H1 (cell line): Measurements from ENCODE around the gene PSMA5. TPM values are rescaled to one million over a fixed set of nuclear protein-coding genes. Genes with fewer than 3 reads are reported as not detected.

Experiments
- CTCF ChIA-PET: fragments of 300-600 bp; sonication (Branson Sonifier 250); formaldehyde crosslinking; loops from one replicate; lab custom pipeline; 2021; ENCODE audit not compliant: partially characterized antibody; lab: Charles Lee
- POLR2A ChIA-PET: fragments of 300-600 bp; sonication (Branson Sonifier 250); formaldehyde crosslinking; loops from one replicate; lab custom pipeline; 2021; ENCODE audit warnings: inconsistent platforms; ENCODE audit not compliant: partially characterized antibody; lab: Charles Lee
- DNase-seq, 2 experiments: peaks; one replicate each; pipeline versions ENCODE4 v3.0.0 to v3.0.0-alpha.2; 2010 to 2022; ENCODE audit warnings: low spot score in 2 of 2, low read depth in 1 of 2, mixed read lengths in 1 of 2
- FAIRE-seq: peaks from 2 replicates; lab custom pipeline; 2011; peaks lifted over from hg19 to GRCh38; lab: Jason Lieb, UNC
- H2AFZ ChIP-seq: 2 replicates; pipeline ENCODE4 v1.8.1; 2012; ENCODE audit warnings: low read length, inconsistent platforms
- H2AK5ac ChIP-seq: 2 replicates; pipeline ENCODE4 v1.6.1; 2013; ENCODE audit warnings: low read depth, low read length
- H2BK120ac ChIP-seq: replicated peaks from 2 replicates; pipeline ENCODE3; 2013; ENCODE audit warnings: low read depth, low read length, inconsistent platforms
- H2BK12ac ChIP-seq: 2 replicates; pipeline ENCODE4 v1.6.1; 2013; ENCODE audit warnings: low read depth, low read length
- H2BK15ac ChIP-seq: 2 replicates; pipeline ENCODE4 v1.6.1; 2013; ENCODE audit warnings: low read length
- H2BK20ac ChIP-seq: 2 replicates; pipeline ENCODE4 v1.6.1; 2013; ENCODE audit warnings: low read length
- H2BK5ac ChIP-seq: 2 replicates; pipeline ENCODE4 v1.6.1; 2013; ENCODE audit warnings: low read depth, low read length
- H3K14ac ChIP-seq: 2 replicates; pipeline ENCODE4 v1.6.1; 2013; ENCODE audit warnings: inconsistent platforms; ENCODE audit not compliant: insufficient read length
- H3K18ac ChIP-seq: 2 replicates; pipeline ENCODE4 v1.6.1; 2013; ENCODE audit warnings: low read length; ENCODE audit errors: extremely low read depth
- H3K23ac ChIP-seq: 2 replicates; pipeline ENCODE4 v1.6.1; 2013; ENCODE audit warnings: inconsistent platforms; ENCODE audit not compliant: insufficient read length
- H3K23me2 ChIP-seq: 2 replicates; pipeline ENCODE4 v1.6.1; 2013; ENCODE audit warnings: low read depth, low read length
- H3K27ac ChIP-seq: 2 replicates; pipeline ENCODE4 v1.6.1; 2011; ENCODE audit warnings: low read depth, low read length, inconsistent platforms
- H3K27me3 ChIP-seq, 4 experiments: replicated peaks in 1 of 4; 1 replicate in 1 of 4; 2 replicates in 3 of 4; pipeline versions ENCODE4 v1.6.1 to v1.8.1; 2011 to 2013; ENCODE audit warnings: low read length in 3 of 4, mild to moderate bottlenecking in 3 of 4, inconsistent platforms in 2 of 4, mixed read lengths in 2 of 4, moderate library complexity in 1 of 4; ENCODE audit not compliant: control insufficient read depth in 3 of 4, insufficient read depth in 3 of 4; ENCODE audit errors: extremely low read depth in 1 of 4
- H3K36me3 ChIP-seq, 4 experiments: 2 replicates each; pipeline versions ENCODE4 v1.6.1 to v1.8.1; 2011 to 2013; ENCODE audit warnings: mild to moderate bottlenecking in 4 of 4, low read length in 3 of 4, moderate library complexity in 2 of 4, control low read depth in 1 of 4, inconsistent platforms in 1 of 4; ENCODE audit not compliant: insufficient read depth in 4 of 4, control insufficient read depth in 2 of 4
- H3K4ac ChIP-seq: replicated peaks from 2 replicates; pipeline ENCODE3; 2013; ENCODE audit warnings: low read length, low read depth, mixed read lengths, inconsistent platforms; ENCODE audit not compliant: insufficient read length
- H3K4me1 ChIP-seq, 4 experiments: replicated peaks in 1 of 4; 1 replicate in 1 of 4; 2 replicates in 3 of 4; pipeline versions ENCODE4 v1.6.1 to v1.8.1; 2011 to 2013; ENCODE audit warnings: low read length in 3 of 4, inconsistent platforms in 2 of 4, mixed read lengths in 1 of 4; ENCODE audit not compliant: insufficient read depth in 4 of 4, control insufficient read depth in 3 of 4
- H3K4me2 ChIP-seq, 2 experiments: 2 replicates each; pipeline versions ENCODE4 v1.6.1 to v1.8.1; 2011 to 2013; ENCODE audit warnings: low read depth in 2 of 2, low read length in 2 of 2, control low read depth in 1 of 2, inconsistent platforms in 1 of 2, mild to moderate bottlenecking in 1 of 2; ENCODE audit not compliant: insufficient read depth in 1 of 2
- H3K4me3 ChIP-seq, 4 experiments: fragments of 200-600, 300-600 bp in 1 of 4; sonication (generic), shearing (Covaris generic), sonication (Bioruptor Twin) in 1 of 4; 2 replicates each; pipeline versions ENCODE4 v1.5.1 to v1.8.1; 2011 to 2016; ENCODE audit warnings: low read length in 4 of 4, low read depth in 3 of 4, control low read depth in 2 of 4, inconsistent platforms in 2 of 4, mild to moderate bottlenecking in 2 of 4, mixed read lengths in 1 of 4, moderate library complexity in 1 of 4; ENCODE audit not compliant: insufficient read depth in 2 of 4; ENCODE audit errors: extremely low read depth in 1 of 4
- H3K56ac ChIP-seq: replicated peaks from 2 replicates; pipeline ENCODE3; 2013; ENCODE audit warnings: low read depth, mild to moderate bottlenecking, mixed read lengths, low read length, inconsistent platforms; ENCODE audit not compliant: insufficient read length
- H3K79me1 ChIP-seq: 2 replicates; pipeline ENCODE4 v1.6.1; 2013; ENCODE audit warnings: low read depth, low read length, control low read depth
- H3K79me2 ChIP-seq, 2 experiments: 2 replicates each; pipeline versions ENCODE4 v1.6.1 to v1.8.1; 2012 to 2013; ENCODE audit warnings: low read length in 2 of 2, mild to moderate bottlenecking in 2 of 2, inconsistent platforms in 1 of 2; ENCODE audit not compliant: insufficient read depth in 2 of 2, control insufficient read depth in 1 of 2
- H3K9ac ChIP-seq, 4 experiments: replicated peaks in 1 of 4; 1 replicate in 1 of 4; 2 replicates in 3 of 4; pipeline versions ENCODE4 v1.6.1 to v1.8.1; 2011 to 2013; ENCODE audit warnings: low read depth in 3 of 4, low read length in 3 of 4, control low read depth in 2 of 4, mild to moderate bottlenecking in 2 of 4, moderate library complexity in 2 of 4, inconsistent platforms in 1 of 4; ENCODE audit errors: extremely low read depth in 1 of 4
- H3K9me3 ChIP-seq, 2 experiments: 2 replicates each; pipeline versions ENCODE4 v1.6.1 to v1.8.1; 2012 to 2013; ENCODE audit warnings: mild to moderate bottlenecking in 2 of 2, moderate library complexity in 2 of 2, control low read depth in 1 of 2, inconsistent platforms in 1 of 2, low read depth in 1 of 2, low read length in 1 of 2, mixed read lengths in 1 of 2; ENCODE audit not compliant: insufficient read depth in 2 of 2
- H4K20me1 ChIP-seq, 2 experiments: replicated peaks in 1 of 2; 2 replicates each; pipeline versions ENCODE3 to v1.8.1; 2011 to 2013; ENCODE audit warnings: inconsistent platforms in 2 of 2, low read length in 2 of 2, mild to moderate bottlenecking in 1 of 2; ENCODE audit not compliant: insufficient read depth in 2 of 2, control insufficient read depth in 1 of 2
- H4K5ac ChIP-seq: 2 replicates; pipeline ENCODE4 v1.6.1; 2013; ENCODE audit warnings: low read length, low read depth, mixed read lengths, inconsistent platforms; ENCODE audit not compliant: insufficient read length
- H4K8ac ChIP-seq: 2 replicates; pipeline ENCODE4 v1.8.0; 2013; ENCODE audit warnings: mild to moderate bottlenecking, moderate library complexity, low read length, inconsistent platforms; ENCODE audit not compliant: insufficient read depth; ENCODE audit errors: extremely low read depth
- H4K91ac ChIP-seq: replicated peaks from 2 replicates; pipeline ENCODE3; 2013; ENCODE audit warnings: low read length, mixed read lengths, inconsistent platforms; ENCODE audit not compliant: insufficient read length
- CEBPB ChIP-seq: IDR thresholded peaks from 2 replicates; pipeline ENCODE4 v1.6.1; 2012; ENCODE audit warnings: low read depth, low read length
- E2F6 ChIP-seq: IDR thresholded peaks from 2 replicates; pipeline ENCODE4 v1.6.1; 2012; ENCODE audit warnings: inconsistent platforms
- GTF2F1 ChIP-seq: IDR thresholded peaks from 2 replicates; pipeline ENCODE4 v1.6.1; 2012; ENCODE audit warnings: low read depth, low read length, improper control_type of control experiment, borderline replicate concordance
- WGBS, 2 experiments: shearing (Covaris generic) in 1 of 2; methylation state at CpG; one replicate each; pipeline versions ENCODE4 v1.1.6 to v1.1.7; 2013 to 2015; ENCODE audit warnings: low lambda C conversion rate in 2 of 2, mixed read lengths in 2 of 2, inconsistent platforms in 1 of 2, low coverage in 1 of 2, missing lambda C conversion rate in 1 of 2; ENCODE audit not compliant: insufficient replicate concordance in 2 of 2, insufficient coverage in 1 of 2, insufficient read length in 1 of 2; ENCODE audit errors: extremely low coverage in 1 of 2, missing lambda C conversion rate in 1 of 2; 5-methylcytosine and 5-hydroxymethylcytosine counted together
- polyA plus RNA-seq, 7 experiments: library from polyadenylated mRNA; depleted of rRNA in 3 of 7; stranded (reverse) in 5 of 7; unstranded in 2 of 7; fragments of >200 nt in 5 of 7; fragments of 200-250 nt in 2 of 7; gene quantifications; 1 replicate in 5 of 7; 2 replicates in 1 of 7; 4 replicates in 1 of 7; pipeline versions ENCODE4 v1.2.1 to v1.2.3, GENCODE V29; 2011 to 2013; ENCODE audit warnings: missing spikeins in 2 of 7, mixed read lengths in 2 of 7
- total RNA-seq: library from RNA; stranded (reverse); fragmentation: NEBNext Ultra II Directional; extraction: Animal tissue kit (Norgen Biotek cat#: 25700); gene quantifications from 2 replicates; pipeline ENCODE4 v1.2.1, GENCODE V29; 2021

The PSMA5 gene
- total and polyA plus RNA-seq, 2 of the 8 experiments (the other 6 are each of a cell fraction or from before 2014, with no cell fraction given) = 140 to 166 TPM

DNA sequence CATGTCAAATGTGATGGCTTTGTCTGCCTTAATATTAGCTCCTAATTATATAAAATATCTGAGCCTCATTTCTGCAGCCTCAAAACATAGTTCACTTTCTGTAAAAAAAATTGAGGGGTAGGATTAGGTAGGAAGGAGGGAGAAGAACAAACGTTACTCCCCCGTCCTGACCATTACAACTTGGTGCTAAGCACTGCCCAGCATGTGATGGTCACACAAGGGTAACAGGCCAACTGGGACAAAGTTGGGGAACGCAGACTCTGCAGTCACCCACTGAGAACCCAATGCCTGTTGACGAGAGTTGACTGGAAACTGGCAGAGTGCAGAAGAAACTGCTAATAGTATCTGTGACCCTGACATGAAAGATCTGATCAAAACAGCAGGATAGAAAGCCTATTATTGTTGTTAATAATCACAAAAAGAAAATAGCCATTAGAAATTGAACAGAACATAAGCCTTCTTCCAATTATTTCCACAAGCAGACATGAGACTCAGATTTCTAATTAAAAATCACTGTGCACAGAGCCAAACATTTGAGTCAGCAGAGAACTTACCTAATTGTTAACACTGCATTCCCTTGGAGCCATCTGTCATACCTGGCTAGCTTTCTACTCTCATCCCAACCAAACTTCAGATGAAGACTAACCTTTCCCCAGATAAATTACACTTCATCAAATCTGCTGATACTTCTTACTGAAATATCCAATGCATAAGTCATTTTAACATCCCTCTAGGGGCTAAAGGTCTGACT lies 34.0 kb downstream of the PSMA5 start:
- Histone ChIP-seq H3K4me3 (no peak overlapping the region), H4K91ac (no peak overlapping the region), H3K4ac (no peak overlapping the region), H2BK120ac (no peak overlapping the region), H3K4me2 (no peak overlapping the region), H3K23me2 (peaks cover 4% of the 10 kb centered on the region; the same call in 1 of the 2 replicates), H3K56ac (no peak overlapping the region), H4K5ac (no peak overlapping the region), H3K79me1 (0 out of 2 replicates have a peak, but pooled peaks cover 5% of the 10 kb centered on the region), H2AK5ac (no peak overlapping the region), H3K18ac (no peak overlapping the region), H3K23ac (no peak overlapping the region), H4K20me1 (peaks cover 0 to 12% of the 10 kb centered on the region in 2 experiments), H3K9me3 (no peaks in the 10 kb centered on the region), H2BK5ac (no peak overlapping the region), H2BK15ac (no peak overlapping the region), H3K4me1 (peaks cover 0 to 6% (median 4%) of the 10 kb centered on the region in 4 experiments; a peak in 6 of 7 replicates), H3K27me3 (no peaks in the 10 kb centered on the region), H2BK12ac (no peak overlapping the region), H2BK20ac (no peak overlapping the region), H2AFZ (no peak overlapping the region), H3K14ac (no peak overlapping the region), H3K79me2 (peaks cover 3 to 93% of the 10 kb centered on the region in 2 experiments), H3K36me3 (no peaks in the 10 kb centered on the region), H3K9ac (no peak overlapping the region), H4K8ac (no peak overlapping the region), H3K27ac (no peak overlapping the region)
- DNase-seq (no peak), FAIRE-seq (no peak)
- ChIA-PET POLR2A (interaction anchor here (0.7 to 1.0 kb wide), 3 partner anchors 17 to 116 kb away, joined by 3 read pairs; no protein-coding TSS in a partner anchor), CTCF (interaction anchor here (0.6 to 1.5 kb wide), 6 partner anchors 9 to 128 kb away, joined by 3 to 6 read pairs (median 4); partner anchors contain the start of gene PSRC1)
- WGBS, 2 experiments = 60% methylated on average over 4 of the region's 4 CpGs; no CpG with 5 or more reads in 1 of the 2 experiments
- TF ChIP-seq CEBPB = no peak
- TF ChIP-seq E2F6 = no peak
- TF ChIP-seq GTF2F1 = no peak
